GM23338 (cell line): ENCODE data around the gene LUZP2. TPM values are rescaled to one million over a fixed set of nuclear protein-coding genes. Genes with fewer than 3 reads are reported as not detected.

ENCODE experiments used
- ATAC-seq: fragments of 200-7000 bp; cut with Tn5 transposase; 3 replicates; pipeline ENCODE4 v1.9.1; 2020
- DNase-seq: peaks from one replicate; pipeline ENCODE4 v3.0.0-alpha.2; 2015; ENCODE audit warnings: low spot score
- H2AFZ ChIP-seq: fragments of 200-600 bp; sonication (generic); 2 replicates; pipeline ENCODE4 v1.8.0; 2016; ENCODE audit warnings: antibody characterized with exemption, mild to moderate bottlenecking, moderate library complexity
- H3F3A ChIP-seq: fragments of 200-600 bp; sonication (generic); replicated peaks from 2 replicates; pipeline ENCODE4 v1.8.0; 2017; ENCODE audit warnings: antibody characterized with exemption, mixed run types, low read depth
- H3K27ac ChIP-seq: fragments of 200-600 bp; sonication (generic); 2 replicates; pipeline ENCODE4 v1.6.1; 2016; ENCODE audit warnings: low read depth
- H3K27me3 ChIP-seq: fragments of 200-600 bp; sonication (generic); 2 replicates; pipeline ENCODE4 v1.8.0; 2016; ENCODE audit warnings: mild to moderate bottlenecking, mixed run types, moderate library complexity; ENCODE audit not compliant: insufficient read depth
- H3K36me3 ChIP-seq: fragments of 200-600 bp; sonication (generic); 2 replicates; pipeline ENCODE4 v1.8.0; 2016; ENCODE audit warnings: mild to moderate bottlenecking; ENCODE audit not compliant: insufficient read depth
- H3K4me1 ChIP-seq: fragments of 200-600 bp; sonication (generic); 2 replicates; pipeline ENCODE4 v1.8.0; 2016; ENCODE audit warnings: mild to moderate bottlenecking, moderate library complexity; ENCODE audit not compliant: insufficient read depth
- H3K4me2 ChIP-seq: fragments of 200-600 bp; sonication (generic); 2 replicates; pipeline ENCODE4 v1.7.1; 2017; ENCODE audit warnings: mixed run types
- H3K4me3 ChIP-seq: fragments of 200-600 bp; sonication (generic); 2 replicates; pipeline ENCODE4 v1.6.1; 2016; ENCODE audit warnings: mixed run types
- H3K79me2 ChIP-seq: fragments of 200-600 bp; sonication (generic); replicated peaks from 2 replicates; pipeline ENCODE4 v1.8.0; 2017; ENCODE audit warnings: mild to moderate bottlenecking; ENCODE audit not compliant: insufficient read depth
- H3K9me2 ChIP-seq: fragments of 200-600 bp; sonication (generic); 2 replicates; pipeline ENCODE4 v1.8.0; 2017; ENCODE audit not compliant: insufficient read depth
- H4K20me1 ChIP-seq: fragments of 200-600 bp; sonication (generic); replicated peaks from 2 replicates; pipeline ENCODE4 v1.8.0; 2017; ENCODE audit warnings: mild to moderate bottlenecking; ENCODE audit not compliant: insufficient read depth
- H3K27ac Mint-ChIP-seq: 2 replicates; pipeline ENCODE4 v1.8.0; 2020; ENCODE audit warnings: inconsistent platforms, mild to moderate bottlenecking, moderate library complexity, mixed read lengths
- H3K27me3 Mint-ChIP-seq: 3 replicates; pipeline ENCODE4 v1.8.0; 2022; ENCODE audit warnings: low read depth, mild to moderate bottlenecking, moderate library complexity, mixed read lengths, inconsistent platforms; ENCODE audit not compliant: insufficient read depth, poor library complexity
- H3K36me3 Mint-ChIP-seq: 3 replicates; pipeline ENCODE4 v1.8.0; 2021; ENCODE audit warnings: low read depth, mild to moderate bottlenecking, inconsistent platforms, moderate library complexity, mixed read lengths
- H3K4me1 Mint-ChIP-seq: 3 replicates; pipeline ENCODE4 v1.8.0; 2020; ENCODE audit warnings: mild to moderate bottlenecking, inconsistent platforms, mixed read lengths
- H3K4me3 Mint-ChIP-seq: 3 replicates; pipeline ENCODE4 v1.8.0; 2021; ENCODE audit warnings: moderate library complexity, mild to moderate bottlenecking, inconsistent platforms, mixed read lengths
- H3K9me3 Mint-ChIP-seq: 3 replicates; pipeline ENCODE4 v1.8.0; 2020; ENCODE audit warnings: moderate library complexity, mild to moderate bottlenecking, inconsistent platforms, mixed read lengths
- CREB1 ChIP-seq: fragments of 250-450 bp; sonication (Bioruptor Pico); IDR thresholded peaks from 2 replicates; pipeline ENCODE4 v1.5.0; 2020; ENCODE audit warnings: low read depth, mild to moderate bottlenecking, moderate library complexity
- CTCF ChIP-seq, 2 experiments: fragments of 200-600 bp in 1 of 2; sonication (generic) in 1 of 2; conservative IDR thresholded peaks; 2 replicates each; pipeline versions ENCODE4 v1.5.1 to v1.6.1; 2016 to 2017; ENCODE audit warnings: antibody characterized with exemption in 2 of 2, low read depth in 2 of 2, mild to moderate bottlenecking in 2 of 2, moderate library complexity in 1 of 2
- ETS1 ChIP-seq: IDR thresholded peaks from 2 replicates; pipeline ENCODE4 v1.6.1; 2016; ENCODE audit warnings: antibody characterized with exemption
- EZH2 ChIP-seq: fragments of 200-600 bp; sonication (generic); IDR thresholded peaks from one replicate; pipeline ENCODE4 v1.8.0; 2017; ENCODE audit warnings: antibody characterized with exemption, mild to moderate bottlenecking, low read depth; ENCODE audit not compliant: unreplicated experiment
- EZH2phosphoT487 ChIP-seq: fragments of 200-600 bp; sonication (generic); IDR thresholded peaks from one replicate; pipeline ENCODE4 v1.8.1; 2018; ENCODE audit warnings: antibody characterized with exemption; ENCODE audit not compliant: unreplicated experiment
- JUNB ChIP-seq: IDR thresholded peaks from one replicate; pipeline ENCODE4 v1.6.1; 2016; ENCODE audit warnings: antibody characterized with exemption; ENCODE audit not compliant: unreplicated experiment
- NANOG ChIP-seq: IDR thresholded peaks from 2 replicates; pipeline ENCODE4 v1.6.1; 2016; ENCODE audit warnings: antibody characterized with exemption, borderline replicate concordance
- POLR2AphosphoS5 ChIP-seq: IDR thresholded peaks from 2 replicates; pipeline ENCODE4 v1.6.1; 2016; ENCODE audit warnings: antibody characterized with exemption, low read depth
- REST ChIP-seq: IDR thresholded peaks from one replicate; pipeline ENCODE4 v1.6.1; 2018; ENCODE audit warnings: antibody characterized with exemption; ENCODE audit not compliant: unreplicated experiment
- STAT1 ChIP-seq: IDR thresholded peaks from one replicate; pipeline ENCODE4 v1.6.1; 2016; ENCODE audit warnings: antibody characterized with exemption; ENCODE audit not compliant: unreplicated experiment
- ZNF114 ChIP-seq: fragments of 250-450 bp; sonication (Bioruptor Pico); IDR thresholded peaks from 2 replicates; pipeline ENCODE4 v1.5.0; 2020; ENCODE audit warnings: mild to moderate bottlenecking, moderate library complexity
- ZNF331 ChIP-seq: fragments of 250-450 bp; sonication (Bioruptor Pico); IDR thresholded peaks from 2 replicates; pipeline ENCODE4 v1.5.0; 2020; ENCODE audit warnings: low read depth, mild to moderate bottlenecking, moderate library complexity
- ZNF462 ChIP-seq: fragments of 250-450 bp; sonication (Bioruptor Pico); IDR thresholded peaks from 2 replicates; pipeline ENCODE4 v1.5.0; 2020; ENCODE audit warnings: mild to moderate bottlenecking, moderate library complexity
- polyA plus RNA-seq: library from polyadenylated mRNA; unstranded; fragments of >200 nt; fragmentation: Nextera tagmentation; extraction: Ambion mirVana; gene quantifications from 2 replicates; pipeline ENCODE4 v1.2.1, GENCODE V29; 2016
- total RNA-seq: library from RNA; depleted of rRNA; stranded (reverse); fragments of >200 nt; shearing (Covaris generic); gene quantifications from 2 replicates; pipeline ENCODE4 v1.2.3, GENCODE V29; 2014

The LUZP2 gene
- total and polyA plus RNA-seq, 2 experiments from 2014 or later = 2.0 to 9.2 TPM

- DNase-seq (no peak), ATAC-seq (peak; percentile 33)
- H2AFZ ChIP-seq = no peak overlapping the region
- H4K20me1 ChIP-seq = no peaks in the 10 kb centered on the region
- no peaks in the 10 kb centered on the region for H3K36me3 ChIP-seq
- Mint-ChIP-seq H3K36me3 (no peaks in the 10 kb centered on the region), H3K27ac (no peak overlapping the region), H3K9me3 (no peaks in the 10 kb centered on the region), H3K4me1 (peaks cover 17% of the 10 kb centered on the region), H3K27me3 (no peaks in the 10 kb centered on the region), H3K4me3 (no peak overlapping the region)
- peak overlapping the region; percentile 61 for H3K4me2 ChIP-seq
- H3K79me2 ChIP-seq = no peaks in the 10 kb centered on the region
- no peaks in the 10 kb centered on the region for H3K27me3 ChIP-seq
- no peaks in the 10 kb centered on the region for H3F3A ChIP-seq
- no peak for TF ChIP-seq CTCF (conservative IDR thresholded peaks at IDR 0.05; ENCODE audit: low read depth in 2 of 2)
- no peak for TF ChIP-seq POLR2AphosphoS5
- no peak for TF ChIP-seq ZNF462 (CRISPR knock-in tag)
- no peak for TF ChIP-seq ETS1
- no peak for TF ChIP-seq ZNF331 (CRISPR knock-in tag)
- TF ChIP-seq STAT1 = no peak
- TF ChIP-seq ZNF114 (CRISPR knock-in tag) = no peak
- no peak for TF ChIP-seq CREB1 (CRISPR knock-in tag)
- TF ChIP-seq REST = no peak
- no peak for TF ChIP-seq NANOG
- no peak for TF ChIP-seq EZH2phosphoT487
- no peak for TF ChIP-seq JUNB
- no peak for TF ChIP-seq EZH2
- no peaks in the 10 kb centered on the region for H3K9me2 ChIP-seq
- 0 out of 2 replicates have a peak overlapping the region, but pooled peaks have one; percentile 6 for H3K4me3 ChIP-seq
- H3K27ac ChIP-seq = 0 out of 2 replicates have a peak overlapping the region, but pooled peaks have one; percentile 18
- peaks cover 20% of the 10 kb centered on the region for H3K4me1 ChIP-seq
Observed at GRCh38 chr11:24513479-24514218, 16.8 kb downstream of the LUZP2 start.
